GM20431 (cell line): ENCODE results near the gene CSMD2.

Source experiments
- in situ Hi-C: fragments of 300-500 bp; cut with MseI, MboI; formaldehyde crosslinking; loops from one replicate; pipeline ENCODE4 v1.15.0; 2020; ENCODE audit warnings: low sequenced_read_pairs; ENCODE audit not compliant: unreplicated experiment

Gene CSMD2

GRCh38 chr1:34162852-34163766, 1.9 kb downstream of the CSMD2 start:
- in situ Hi-C loops: no loop called here

- in situ Hi-C loops: no loop called here
Measured at GRCh38 chr1:34156739-34157138, 8.3 kb downstream of the CSMD2 start.

GRCh38 chr1:34155860-34156259, 9.2 kb downstream of the CSMD2 start:
- in situ Hi-C loops: no loop called here

- in situ Hi-C loops: no loop called here
Measured at GRCh38 chr1:34153246-34153645, 11.8 kb downstream of the CSMD2 start.

GRCh38 chr1:34149501-34149900, 15.5 kb downstream of the CSMD2 start:
- in situ Hi-C loops: no loop called here

GRCh38 chr1:34147301-34147700, 17.7 kb downstream of the CSMD2 start:
- in situ Hi-C loops: no loop called here

GRCh38 chr1:34144766-34145165, 20.3 kb downstream of the CSMD2 start:
- in situ Hi-C loops: no loop called here

- in situ Hi-C loops: no loop called here
Measured at GRCh38 chr1:34143975-34144374, 21.1 kb downstream of the CSMD2 start.

GRCh38 chr1:34140011-34140676, 24.9 kb downstream of the CSMD2 start:
- in situ Hi-C loops: no loop called here

- in situ Hi-C loops: no loop called here
Measured at GRCh38 chr1:34137411-34137810, 27.6 kb downstream of the CSMD2 start.

- in situ Hi-C loops: no loop called here
Measured at GRCh38 chr1:34132161-34132420, 32.9 kb downstream of the CSMD2 start.

- in situ Hi-C loops: no loop called here
Measured at GRCh38 chr1:34131396-34132160, 33.5 kb downstream of the CSMD2 start.

- in situ Hi-C loops: no loop called here
Measured at GRCh38 chr1:34130306-34130705, 34.7 kb downstream of the CSMD2 start.

- in situ Hi-C loops: no loop called here
Measured at GRCh38 chr1:34129630-34130029, 35.4 kb downstream of the CSMD2 start.

- in situ Hi-C loops: no loop called here
Measured at GRCh38 chr1:34128186-34128889, 36.7 kb downstream of the CSMD2 start.

- in situ Hi-C loops: no loop called here
Measured at GRCh38 chr1:34127006-34128000, 37.7 kb downstream of the CSMD2 start.

GRCh38 chr1:34126486-34126885, 38.5 kb downstream of the CSMD2 start:
- in situ Hi-C loops: no loop called here

GRCh38 chr1:34125721-34126380, 39.2 kb downstream of the CSMD2 start:
- in situ Hi-C loops: no loop called here
